ELR (cell line): ENCODE measurements around the gene MAST4.

Source experiments
- DNase-seq: peaks from one replicate; pipeline ENCODE4 v3.0.0-alpha.2; 2015; ENCODE audit warnings: low read depth

The MAST4 gene

DNA sequence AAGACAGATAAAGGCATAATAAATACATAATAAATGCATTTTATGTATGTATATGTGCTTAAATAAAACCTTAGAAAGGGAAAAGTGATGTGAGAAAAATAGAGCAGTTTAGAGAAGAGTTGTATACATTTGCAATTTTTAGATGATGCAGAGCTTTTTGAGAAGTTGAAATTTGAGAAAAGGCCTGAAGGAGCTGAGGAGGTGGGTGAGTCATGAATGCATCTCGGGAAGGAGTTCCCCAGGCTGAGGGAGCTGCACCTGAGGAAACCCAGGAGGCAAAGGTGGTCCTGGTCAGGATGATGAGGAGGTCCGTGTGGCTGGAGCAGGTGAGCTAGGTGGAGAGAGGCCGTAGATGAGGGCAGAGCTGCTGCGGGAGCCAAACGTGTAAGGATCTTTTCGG, 617.8 kb downstream of the MAST4 start:
- no peak for DNase-seq

DNA sequence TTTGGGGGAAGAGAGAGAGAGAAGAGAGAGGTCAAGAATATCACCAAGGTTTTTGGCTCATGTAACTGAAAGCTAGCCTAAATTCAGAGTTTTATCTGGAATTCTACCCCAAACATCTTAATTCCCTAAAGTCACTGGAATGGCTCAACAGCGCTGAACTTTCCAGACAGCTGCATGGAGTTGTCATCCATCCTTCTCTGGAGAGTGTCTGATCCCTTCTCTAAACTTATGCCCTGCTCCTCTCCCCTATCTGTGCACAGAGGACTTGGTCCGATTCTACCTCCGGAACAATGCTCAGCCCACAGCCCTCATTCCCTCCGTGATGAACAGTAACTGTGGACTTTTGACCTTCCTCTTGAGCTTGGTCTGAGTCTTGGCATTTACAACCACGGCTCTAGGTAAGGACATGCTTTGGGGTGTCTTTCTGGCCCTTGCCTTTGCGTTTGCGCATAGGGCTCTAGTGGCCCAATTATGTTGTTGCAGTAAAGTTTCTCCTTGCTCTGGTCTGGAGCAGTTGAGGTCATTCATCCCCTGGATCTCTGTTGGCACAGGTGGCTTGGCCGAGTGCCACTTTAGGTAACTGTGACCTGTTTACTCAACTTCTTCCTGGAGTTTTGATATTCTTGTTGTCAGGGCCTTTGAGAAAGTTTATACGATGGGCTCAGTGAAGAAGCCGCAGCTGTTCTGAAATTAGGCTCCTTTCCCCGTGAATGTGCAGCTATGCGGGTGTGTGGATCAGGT, 618.7 kb downstream of the MAST4 start:
- no peak for DNase-seq

DNA sequence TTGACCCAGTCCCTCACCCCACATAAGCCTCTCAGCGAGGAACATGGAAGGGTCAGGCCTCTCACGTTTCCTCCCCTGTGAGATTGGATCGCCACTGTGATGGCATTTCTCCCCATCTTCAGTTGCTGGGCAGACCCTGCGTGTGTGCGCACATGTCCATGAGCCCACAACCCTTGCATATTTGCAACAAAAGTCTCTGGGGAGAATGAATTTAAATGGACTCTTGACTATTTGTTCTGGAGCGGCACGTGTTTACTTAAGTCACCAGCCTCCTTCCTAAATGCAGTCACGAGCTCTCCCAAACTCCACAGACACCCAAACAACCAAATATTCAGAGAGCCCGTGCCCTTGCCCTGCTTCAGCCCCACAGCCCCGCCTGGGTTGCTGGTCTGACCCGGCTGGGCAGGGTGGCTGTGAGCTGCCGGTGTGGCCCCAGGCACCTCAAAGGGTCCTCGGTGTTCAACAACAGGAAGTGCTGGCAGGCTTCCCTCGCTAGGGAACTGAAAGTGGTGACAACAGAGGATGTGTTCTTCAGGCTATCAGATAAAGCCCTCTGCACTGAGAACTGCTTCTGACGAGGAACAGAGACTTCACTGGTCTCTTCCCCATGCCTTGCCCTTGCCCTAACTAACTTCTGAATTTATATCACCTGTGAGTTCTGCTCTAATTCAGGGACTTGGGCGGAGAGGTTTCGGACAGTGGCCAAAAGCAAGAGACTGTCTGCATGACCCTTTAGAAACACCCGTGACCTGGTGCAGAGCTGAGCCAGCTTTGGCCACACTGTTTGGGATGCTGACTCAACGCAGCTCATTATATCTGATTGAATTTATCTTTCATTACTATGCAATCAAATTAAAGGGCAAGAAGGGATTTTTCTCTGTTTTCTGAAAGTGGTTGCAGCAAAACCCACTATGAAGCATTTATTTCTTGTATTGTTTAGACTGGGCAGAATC, 619.6 kb downstream of the MAST4 start:
- DNase-seq: peak; percentile 26

DNA sequence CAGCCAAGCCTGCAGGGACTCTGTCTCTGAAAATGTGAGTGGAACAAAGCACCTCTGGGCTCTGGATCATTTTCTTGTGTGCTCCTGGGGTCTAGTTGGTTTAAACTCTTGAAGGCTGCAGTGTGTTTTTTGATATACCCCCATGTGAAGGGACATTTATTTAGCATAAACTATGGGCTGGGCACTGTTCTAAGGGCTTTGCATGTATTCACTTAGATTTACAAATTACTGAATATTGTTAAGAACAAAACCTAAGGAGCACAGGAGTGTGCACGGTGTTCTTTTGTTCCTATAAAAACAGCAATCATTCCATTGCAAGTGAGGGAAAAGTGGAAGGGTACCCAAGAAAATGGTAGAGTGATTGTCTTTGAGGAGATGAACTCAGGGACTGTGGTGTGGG, 620.4 kb downstream of the MAST4 start:
- no peak for DNase-seq
